Glutamatergic neuron (in vitro differentiated cells): ENCODE results near the gene TPCN2. TPM values are rescaled to one million over a fixed set of nuclear protein-coding genes. Genes with fewer than 3 reads are reported as not detected.
"Not testable (repeated sequence)": the region's sequence is repeated elsewhere in the genome, so short reads cannot be mapped to it uniquely, and the experiment has no call there.

Experiments used
- DNase-seq: peaks from one replicate; pipeline ENCODE4 v3.0.0; 2022
- H3K27ac Mint-ChIP-seq: one replicate; pipeline ENCODE4 v1.8.0; 2020; ENCODE audit warnings: mild to moderate bottlenecking, mixed read lengths, inconsistent platforms; ENCODE audit not compliant: unreplicated experiment
- H3K27me3 Mint-ChIP-seq: one replicate; pipeline ENCODE4 v1.8.0; 2020; ENCODE audit warnings: mild to moderate bottlenecking, moderate library complexity, mixed read lengths, inconsistent platforms; ENCODE audit not compliant: unreplicated experiment
- H3K36me3 Mint-ChIP-seq: one replicate; pipeline ENCODE4 v1.8.0; 2020; ENCODE audit warnings: mild to moderate bottlenecking, mixed read lengths, inconsistent platforms; ENCODE audit not compliant: unreplicated experiment
- H3K4me1 Mint-ChIP-seq: one replicate; pipeline ENCODE4 v1.8.0; 2020; ENCODE audit warnings: mild to moderate bottlenecking, low read depth, mixed read lengths, inconsistent platforms; ENCODE audit not compliant: unreplicated experiment
- H3K4me3 Mint-ChIP-seq: one replicate; pipeline ENCODE4 v1.8.0; 2020; ENCODE audit warnings: mild to moderate bottlenecking, mixed read lengths, inconsistent platforms; ENCODE audit not compliant: unreplicated experiment
- H3K9me3 Mint-ChIP-seq: one replicate; pipeline ENCODE4 v1.8.0; 2020; ENCODE audit warnings: mild to moderate bottlenecking, moderate library complexity, mixed read lengths, inconsistent platforms; ENCODE audit not compliant: unreplicated experiment
- long read RNA-seq: library from polyadenylated mRNA; unstranded; transcript quantifications from one replicate; pipeline ENCODE4 v2.0.0, GENCODE V29; 2020; ENCODE audit not compliant: unreplicated experiment
- total RNA-seq: library from RNA; stranded (reverse); fragmentation: NEBNext Ultra II Directional; extraction: Animal tissue kit (Norgen Biotek cat#: 25700); gene quantifications from one replicate; pipeline ENCODE4 v1.2.1, GENCODE V29; 2021; ENCODE audit not compliant: unreplicated experiment
- TF ChIP-seq, protein P1 (sequence below): fragments of 200-600 bp; sonication (generic); IDR thresholded peaks from one replicate; pipeline ENCODE4 v1.5.0; 2021; ENCODE audit not compliant: partially characterized antibody, unreplicated experiment

Gene TPCN2
- total RNA-seq, result 17.2 TPM
- long read RNA-seq, partial matches to known transcripts, result 1 of 13 reads
- long read RNA-seq, other reads (novel, unspliced or antisense), result 11 of 13 reads

DNA sequence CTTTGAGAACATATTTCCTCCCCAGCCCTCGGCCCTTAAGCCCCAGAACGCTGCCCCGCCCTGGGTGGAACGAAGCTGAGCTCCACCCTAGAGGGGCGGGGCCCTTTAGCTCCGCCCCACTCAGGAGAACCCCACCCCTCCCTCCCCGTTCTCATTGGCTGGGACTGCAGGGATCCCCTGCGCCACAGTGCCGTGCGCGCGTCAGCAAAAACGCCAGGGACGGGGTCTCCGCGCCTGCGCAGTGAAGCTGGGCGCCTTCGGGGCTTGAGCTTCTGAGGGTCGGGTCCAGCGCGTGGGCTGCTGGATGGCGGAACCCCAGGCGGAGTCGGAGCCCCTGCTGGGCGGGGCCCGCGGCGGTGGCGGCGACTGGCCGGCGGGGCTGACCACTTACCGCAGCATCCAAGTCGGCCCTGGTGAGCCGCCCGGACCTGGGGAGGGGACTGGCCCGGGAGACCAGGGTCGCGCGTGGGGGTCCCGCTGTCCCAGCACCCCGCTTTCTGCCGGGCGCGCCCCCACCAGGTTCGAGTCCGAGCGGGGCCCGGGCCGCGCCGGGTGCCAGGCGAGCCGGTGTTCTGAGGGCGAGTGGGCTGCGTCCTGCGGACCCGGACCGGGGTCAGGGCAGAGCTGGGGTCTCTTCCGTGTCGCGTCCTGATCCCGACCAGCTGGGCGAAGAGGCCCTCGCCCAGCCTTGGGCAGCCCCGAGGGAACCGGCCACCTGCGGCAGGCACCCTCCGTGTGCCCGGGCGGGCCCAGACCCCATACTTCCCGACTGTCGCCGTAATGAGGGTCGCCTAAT lies at the start of gene TPCN2:
TPCN2 (plus strand) TSS at position 239 of the 796 bp plus-strand sequence; CDS start at position 305, 66 bp downstream.
- Mint-ChIP-seq H3K9me3 (peaks cover 4% of the 10 kb centered on the region), H3K4me3 (peak within 1 kb of the TSS; percentile 78), H3K27me3 (peaks cover 1% of the 10 kb centered on the region), H3K36me3 (no peaks in the 10 kb centered on the region), H3K27ac (no peak within 1 kb of the TSS), H3K4me1 (peaks cover 21% of the 10 kb centered on the region)
- DNase-seq, result peak; percentile 99
- TF ChIP-seq, protein P1, sequence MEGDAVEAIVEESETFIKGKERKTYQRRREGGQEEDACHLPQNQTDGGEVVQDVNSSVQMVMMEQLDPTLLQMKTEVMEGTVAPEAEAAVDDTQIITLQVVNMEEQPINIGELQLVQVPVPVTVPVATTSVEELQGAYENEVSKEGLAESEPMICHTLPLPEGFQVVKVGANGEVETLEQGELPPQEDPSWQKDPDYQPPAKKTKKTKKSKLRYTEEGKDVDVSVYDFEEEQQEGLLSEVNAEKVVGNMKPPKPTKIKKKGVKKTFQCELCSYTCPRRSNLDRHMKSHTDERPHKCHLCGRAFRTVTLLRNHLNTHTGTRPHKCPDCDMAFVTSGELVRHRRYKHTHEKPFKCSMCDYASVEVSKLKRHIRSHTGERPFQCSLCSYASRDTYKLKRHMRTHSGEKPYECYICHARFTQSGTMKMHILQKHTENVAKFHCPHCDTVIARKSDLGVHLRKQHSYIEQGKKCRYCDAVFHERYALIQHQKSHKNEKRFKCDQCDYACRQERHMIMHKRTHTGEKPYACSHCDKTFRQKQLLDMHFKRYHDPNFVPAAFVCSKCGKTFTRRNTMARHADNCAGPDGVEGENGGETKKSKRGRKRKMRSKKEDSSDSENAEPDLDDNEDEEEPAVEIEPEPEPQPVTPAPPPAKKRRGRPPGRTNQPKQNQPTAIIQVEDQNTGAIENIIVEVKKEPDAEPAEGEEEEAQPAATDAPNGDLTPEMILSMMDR, result no peak

- no peaks in the 10 kb centered on the region for H3K36me3 Mint-ChIP-seq
- H3K4me1 Mint-ChIP-seq, result peaks cover 15% of the 10 kb centered on the region
- H3K27me3 Mint-ChIP-seq, result peaks cover 1% of the 10 kb centered on the region
- TF ChIP-seq, protein P1, result no peak
- no peak for DNase-seq
- no peak overlapping the region for H3K4me3 Mint-ChIP-seq
- H3K27ac Mint-ChIP-seq, result peak overlapping the region; percentile 84
- peaks cover 5% of the 10 kb centered on the region for H3K9me3 Mint-ChIP-seq
These were observed 49.5 kb upstream of the TPCN2 start for GRCh38 chr11:68999093-68999747.

GRCh38 chr11:68999748-69000355 lies 48.9 kb upstream of the TPCN2 start:
- H3K9me3 Mint-ChIP-seq, H3K27me3 Mint-ChIP-seq, H3K4me3 Mint-ChIP-seq, H3K36me3 Mint-ChIP-seq, DNase-seq, H3K27ac Mint-ChIP-seq: not testable (repeated sequence)
- peaks cover 15% of the 10 kb centered on the region for H3K4me1 Mint-ChIP-seq

GRCh38 chr11:69000391-69000790 lies 48.3 kb upstream of the TPCN2 start:
- DNase-seq, result no peak
- Mint-ChIP-seq H3K9me3 (peaks cover 5% of the 10 kb centered on the region), H3K27ac (no peak overlapping the region), H3K27me3 (peaks cover 1% of the 10 kb centered on the region), H3K4me1 (peaks cover 15% of the 10 kb centered on the region), H3K36me3 (no peaks in the 10 kb centered on the region), H3K4me3 (no peak overlapping the region)
- TF ChIP-seq, protein P1, result no peak

GRCh38 chr11:69000831-69001242 lies 47.9 kb upstream of the TPCN2 start:
- Mint-ChIP-seq H3K4me3 (no peak overlapping the region), H3K27me3 (peaks cover 1% of the 10 kb centered on the region), H3K4me1 (peaks cover 15% of the 10 kb centered on the region), H3K27ac (no peak overlapping the region), H3K36me3 (no peaks in the 10 kb centered on the region), H3K9me3 (peaks cover 5% of the 10 kb centered on the region)
- TF ChIP-seq, protein P1, result peak; percentile 61
- no peak for DNase-seq
